Measurements from ENCODE around the gene TMEM203. TPM values are rescaled to one million over a fixed set of nuclear protein-coding genes. Genes with fewer than 3 reads are reported as not detected.

The TMEM203 gene
- total and polyA plus RNA-seq, 10 of the 15 experiments (the other 5 are each of a cell fraction or from before 2014, with no cell fraction given), result 7.2 to 68.1 (median 33.8) TPM

GRCh38 chr9:137254624-137255447, 49.4 kb upstream of the TMEM203 start, which contains the start of gene NELFB (continued):
- TF ChIP-seq RELA (IDR thresholded peaks at IDR 0.05; ENCODE audit: borderline replicate concordance, partially characterized antibody), result peak; percentile 80
- TF ChIP-seq NRF1 (conservative IDR thresholded peaks at IDR 0.05; ENCODE audit: low read depth, low read length), result peak; percentile 37; the same call in 1 of the 2 replicates
- peak; percentile 53; the same call in 1 of the 2 replicates for TF ChIP-seq ZNF207 (IDR thresholded peaks at IDR 0.05; ENCODE audit: borderline replicate concordance)
- TF ChIP-seq RB1 (IDR thresholded peaks at IDR 0.05; ENCODE audit: borderline replicate concordance), result peak; percentile 90; the same call in 1 of the 2 replicates
- TF ChIP-seq SMARCA5 (IDR thresholded peaks at IDR 0.05), result peak; percentile 65; the same call in 1 of the 2 replicates
- peak; percentile 15 for TF ChIP-seq USF1 (IDR thresholded peaks at IDR 0.05; ENCODE audit: borderline replicate concordance, extremely low read length, insufficient read depth, low read depth, low read length)
- no peak for TF ChIP-seq ZZZ3 (IDR thresholded peaks at IDR 0.05; ENCODE audit: control insufficient read depth, insufficient read length, low read depth)
- no peak for TF ChIP-seq SUPT20H (IDR thresholded peaks at IDR 0.05; ENCODE audit: borderline replicate concordance, control insufficient read depth, low read depth, low read length)
- peak; percentile 26; the same call in 1 of the 2 replicates for TF ChIP-seq PAX5 (IDR thresholded peaks at IDR 0.05; ENCODE audit: borderline replicate concordance, low read depth, low read length)
- TF ChIP-seq CREB1 (IDR thresholded peaks at IDR 0.05; ENCODE audit: low read depth), result no peak
- peak; percentile 67; the same call in 1 of the 2 replicates for TF ChIP-seq ZNF592 (IDR thresholded peaks at IDR 0.05)
- peak; percentile 74 for TF ChIP-seq CHD2 (IDR thresholded peaks at IDR 0.05; ENCODE audit: borderline replicate concordance, low read depth, low read length)
- peak; percentile 93 for TF ChIP-seq GATAD2B (conservative IDR thresholded peaks at IDR 0.05; ENCODE audit: low read depth)
- peak; percentile 70 for TF ChIP-seq POLR2AphosphoS2 (IDR thresholded peaks at IDR 0.05; ENCODE audit: low read depth, low read length)
- peak; percentile 88 for TF ChIP-seq BACH1 (IDR thresholded peaks at IDR 0.05; ENCODE audit: borderline replicate concordance)
- TF ChIP-seq NBN (IDR thresholded peaks at IDR 0.05), result no peak
- TF ChIP-seq NR2C1 (IDR thresholded peaks at IDR 0.05), result peak; percentile 76
- TF ChIP-seq FOXK2 (IDR thresholded peaks at IDR 0.05), result no peak
- TF ChIP-seq EGR1 (IDR thresholded peaks at IDR 0.05; ENCODE audit: borderline replicate concordance in 1 of 2, low read depth in 2 of 2, low read length in 2 of 2), result peak in 1 of 2 experiments; percentile 81; a peak in 2 of 3 replicates
- no peak for TF ChIP-seq WRNIP1 (IDR thresholded peaks at IDR 0.05; ENCODE audit: borderline replicate concordance, low read depth, low read length)
- peak; percentile 95 for TF ChIP-seq LARP7 (IDR thresholded peaks at IDR 0.05)
- peak; percentile 45 to 92; a peak in 3 of 4 replicates for TF ChIP-seq SRF (IDR thresholded peaks at IDR 0.05; ENCODE audit: low read depth in 2 of 2, low read length in 2 of 2)
- no peak for TF ChIP-seq ZNF274 (IDR thresholded peaks at IDR 0.05; ENCODE audit: insufficient read depth, insufficient read length)
- 0 out of 2 replicates have a peak, but pooled peaks have one; percentile 49 for TF ChIP-seq JUND (IDR thresholded peaks at IDR 0.05; ENCODE audit: low read depth, low read length)
- TF ChIP-seq POU2F2 (IDR thresholded peaks at IDR 0.05; ENCODE audit: borderline replicate concordance, low read depth, low read length), result 0 out of 3 replicates have a peak, but pooled peaks have one; percentile 55

All from GM12878 (cell line).